NCI-H1436 (cell line): ENCODE results near the gene AGAP1.

ENCODE experiments used
- DNase-seq: peaks from one replicate; lab custom pipeline; 2025; lab: John Stamatoyannopoulos, UW

Gene AGAP1

DNA sequence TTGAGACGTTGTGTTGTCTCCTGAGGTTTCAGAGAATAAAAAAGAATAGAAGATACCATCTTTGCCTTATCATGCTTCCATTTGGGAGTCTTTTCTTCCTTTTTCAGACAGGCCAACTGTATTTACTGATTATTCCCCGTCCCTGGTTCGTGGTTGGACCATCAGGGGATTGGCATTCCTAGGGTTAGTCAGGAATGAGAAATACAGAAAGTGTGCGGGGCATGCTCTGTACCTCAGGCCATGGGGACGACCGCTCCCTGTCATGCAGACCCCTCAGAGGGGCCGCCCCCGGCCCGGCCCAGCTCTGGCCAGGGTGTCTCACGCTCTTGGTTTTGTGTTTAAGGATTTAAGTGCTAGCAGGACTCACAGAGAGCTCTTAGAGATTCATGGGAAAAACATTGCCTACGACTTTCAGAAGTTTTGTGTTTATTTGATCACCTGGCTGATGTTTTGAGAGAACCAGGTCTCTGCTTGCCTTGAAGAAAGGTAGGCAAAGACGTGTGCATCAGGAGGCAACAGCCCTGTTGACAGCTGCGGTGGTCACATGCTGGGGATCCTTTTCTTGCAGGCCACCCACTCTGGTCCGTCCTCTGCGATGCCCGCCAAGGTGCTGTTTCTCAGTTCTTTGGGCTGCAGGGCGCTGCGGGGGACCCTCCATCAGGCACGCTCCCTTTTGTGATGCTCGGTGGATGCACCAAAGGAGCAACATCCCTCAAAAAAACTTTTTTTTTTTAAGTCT lies 317.8 kb downstream of the AGAP1 start:
- no peak for DNase-seq

DNA sequence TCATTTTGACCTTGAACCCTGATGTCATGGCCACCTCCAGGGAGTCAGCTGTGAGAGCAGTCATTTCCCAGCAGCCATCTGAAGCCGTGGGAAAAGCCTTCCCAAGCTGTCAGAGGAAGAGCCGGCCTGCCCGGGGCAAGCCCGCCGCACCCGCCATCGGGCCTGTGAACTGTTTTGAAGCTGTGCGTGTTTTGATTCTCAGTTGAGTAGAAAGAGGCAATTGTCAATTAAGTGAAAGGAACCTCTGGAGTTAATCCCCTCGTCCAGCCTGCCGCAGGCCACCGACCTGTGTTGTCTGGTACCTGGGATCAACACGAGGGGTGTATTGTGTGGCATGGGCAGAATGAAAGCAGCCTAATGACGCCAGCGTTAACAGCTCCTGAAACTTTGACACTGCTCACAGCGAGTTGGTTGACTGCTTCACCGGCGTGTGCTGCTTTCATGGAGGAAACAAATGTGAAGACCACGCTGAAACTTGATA lies 318.4 kb downstream of the AGAP1 start:
- no peak for DNase-seq

DNA sequence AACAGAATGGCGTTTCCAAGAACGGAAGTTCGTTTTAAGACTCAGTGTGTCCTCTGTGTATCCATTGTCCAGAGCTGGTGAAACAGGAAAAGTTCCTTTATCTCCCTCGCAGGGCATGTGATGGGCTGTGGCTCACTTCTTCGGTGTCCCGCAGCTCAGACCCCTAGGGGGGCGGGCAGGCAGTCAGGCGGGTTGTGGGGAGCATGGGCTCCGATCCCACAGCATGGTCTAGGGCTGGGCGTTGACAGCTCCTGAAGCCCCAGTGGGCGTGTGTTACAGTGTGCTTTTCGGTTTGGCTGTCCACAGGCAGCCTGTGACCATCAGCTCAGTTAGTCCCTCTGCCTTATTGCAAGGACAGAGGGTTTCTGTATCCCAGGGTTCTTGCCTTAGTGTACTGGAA lies 319.6 kb downstream of the AGAP1 start:
- no peak for DNase-seq

DNA sequence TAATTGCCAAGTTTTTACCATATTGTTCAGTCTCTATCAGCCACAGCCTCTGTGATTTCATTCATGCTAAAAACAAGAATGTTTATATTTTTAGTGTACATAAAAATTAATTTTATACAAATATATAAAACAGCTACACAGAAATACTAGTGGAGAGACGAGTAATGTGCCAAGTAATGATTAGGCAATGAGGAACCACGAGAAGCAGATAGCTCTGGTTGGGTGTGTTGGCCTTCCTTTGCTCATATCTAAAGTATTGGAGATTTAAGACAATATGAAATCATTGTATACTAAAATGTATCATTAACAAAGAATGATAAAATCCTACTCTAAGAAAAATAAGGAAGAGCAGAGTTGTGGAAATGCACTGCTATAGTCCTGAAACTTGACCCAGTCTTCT lies 326.7 kb downstream of the AGAP1 start:
- no peak for DNase-seq

DNA sequence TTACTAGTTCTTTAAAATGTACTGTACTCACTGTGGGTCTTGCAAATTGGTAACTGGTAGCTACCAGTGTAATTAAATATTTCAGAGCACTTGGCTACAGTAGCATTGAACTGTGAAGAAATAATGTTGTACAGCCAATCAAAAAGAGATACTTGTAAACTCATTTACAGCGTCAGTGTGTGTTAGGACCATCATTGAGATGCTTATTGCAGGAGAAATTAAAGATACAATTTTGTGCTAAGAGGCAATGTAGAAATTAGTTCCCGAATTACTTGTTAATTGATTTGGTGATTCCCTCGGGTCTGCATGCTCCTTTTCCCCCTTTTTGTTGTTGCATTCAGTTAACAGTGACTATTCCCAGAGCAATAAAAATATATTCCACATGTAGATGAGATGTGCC lies 330.5 kb downstream of the AGAP1 start:
- no peak for DNase-seq

DNA sequence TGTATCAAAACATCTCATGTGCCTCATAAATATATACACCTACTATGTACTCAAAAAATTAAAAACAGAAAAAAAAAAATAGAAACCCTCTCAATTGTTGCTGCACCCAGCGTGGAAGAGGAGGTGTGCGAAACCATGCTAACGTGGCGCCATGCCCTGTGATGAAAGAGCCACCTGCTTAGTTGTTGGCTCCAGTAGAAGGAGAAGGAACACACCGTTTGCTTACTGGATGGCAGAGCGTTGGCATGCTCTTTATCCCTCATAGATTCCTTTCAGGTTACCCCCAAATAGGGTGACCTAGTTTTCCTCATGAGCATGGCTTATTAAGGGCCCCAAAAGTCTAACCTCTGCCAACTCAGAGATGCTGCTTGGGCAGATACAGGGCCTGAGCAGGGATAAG lies 332.1 kb downstream of the AGAP1 start:
- DNase-seq = no peak

DNA sequence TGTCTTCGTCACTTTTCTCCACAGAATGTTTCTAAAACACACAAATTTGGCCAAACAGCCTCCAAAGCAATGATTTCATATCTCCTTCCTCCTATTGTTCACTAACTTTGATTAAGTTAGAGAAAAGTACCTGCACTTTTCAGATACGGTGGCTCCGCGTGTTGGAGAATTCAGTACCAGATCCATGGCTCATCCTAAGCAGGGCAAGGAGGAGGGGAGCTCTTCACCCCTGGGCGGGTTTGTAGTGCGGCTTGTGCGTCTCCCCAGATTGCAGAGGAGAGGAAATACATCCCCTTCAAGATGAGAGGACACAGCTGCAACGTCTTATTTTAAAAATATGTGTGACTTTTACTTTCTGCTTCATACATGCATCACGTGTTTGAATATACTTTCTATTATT lies 333.0 kb downstream of the AGAP1 start:
- no peak for DNase-seq

DNA sequence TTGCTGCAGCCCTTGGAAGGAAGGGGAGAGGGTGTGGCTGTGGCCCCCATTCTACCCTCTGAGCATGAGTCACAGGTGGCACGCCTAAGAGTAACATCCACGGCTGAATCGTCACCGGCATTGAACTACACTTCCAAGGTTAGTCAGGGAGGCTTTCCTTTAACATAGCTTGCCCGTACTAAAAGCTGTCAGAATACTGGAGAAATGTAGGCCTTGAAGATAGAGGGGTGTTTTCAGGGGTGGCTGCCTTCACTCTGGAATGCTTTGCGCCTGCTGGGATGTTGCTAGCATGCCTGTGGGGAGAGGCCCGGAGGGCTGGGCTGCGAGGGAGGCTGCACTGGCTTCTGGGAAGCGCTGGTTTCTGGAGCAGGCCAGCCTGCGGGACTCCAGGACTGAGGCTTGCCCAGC lies 333.7 kb downstream of the AGAP1 start:
- DNase-seq = no peak

DNA sequence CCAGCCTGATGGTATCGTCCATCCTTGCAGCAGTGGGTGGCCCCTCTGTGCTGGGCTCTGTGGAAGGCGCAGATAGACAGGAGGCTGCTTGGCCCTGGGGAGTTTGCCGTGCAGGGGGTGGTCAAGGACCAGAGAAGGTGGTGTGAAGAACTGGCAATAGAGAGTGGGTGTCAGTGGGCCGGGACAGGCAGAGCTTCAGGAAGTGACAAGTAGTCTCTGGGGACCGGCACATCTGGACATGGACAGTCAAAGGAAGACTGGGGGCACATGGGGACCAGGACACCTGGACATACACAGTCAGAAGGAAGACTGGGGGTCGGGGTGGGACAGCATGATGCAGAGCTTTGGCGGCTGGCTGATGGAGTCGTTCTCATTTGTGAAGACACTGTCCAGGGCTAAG lies 335.9 kb downstream of the AGAP1 start:
- no peak for DNase-seq

DNA sequence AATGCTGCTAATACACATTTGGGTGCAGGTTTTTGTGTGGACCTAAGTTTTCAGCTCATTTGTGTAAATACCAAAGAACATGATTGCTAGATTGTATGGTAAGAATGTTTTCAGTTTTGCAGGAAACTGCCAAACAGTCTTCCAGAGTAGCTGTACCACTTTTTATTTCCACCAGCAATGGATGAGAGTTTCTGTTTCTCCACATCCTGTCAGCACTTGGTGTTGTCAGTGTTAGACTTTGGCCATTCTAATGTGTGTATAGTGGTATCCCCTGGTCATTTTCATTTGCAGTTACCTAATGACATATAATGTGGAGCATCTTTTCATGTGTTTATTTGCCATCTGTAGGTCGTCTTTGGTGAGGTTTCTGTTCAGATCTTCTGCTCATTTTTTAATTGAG lies 337.9 kb downstream of the AGAP1 start:
- DNase-seq = no peak

DNA sequence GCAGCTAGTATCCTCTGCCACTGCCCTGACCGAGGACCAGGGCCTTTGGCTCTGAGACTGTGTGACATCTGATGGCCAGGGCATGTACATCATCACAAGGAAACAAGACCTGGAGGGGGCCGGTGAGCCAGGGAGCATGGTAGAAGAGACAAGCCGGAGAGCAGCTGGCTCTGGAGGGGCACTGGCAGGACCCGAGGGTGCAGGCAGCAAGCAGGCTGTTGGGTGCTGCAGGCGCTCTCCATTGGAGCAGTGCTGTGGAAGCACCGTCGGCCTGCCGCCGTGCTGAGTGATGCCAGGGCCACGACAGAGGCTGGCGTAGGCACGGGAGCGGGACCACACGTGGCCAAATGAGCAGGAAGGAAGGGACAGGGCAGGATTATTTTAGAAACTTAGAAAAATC lies 339.1 kb downstream of the AGAP1 start:
- no peak for DNase-seq

DNA sequence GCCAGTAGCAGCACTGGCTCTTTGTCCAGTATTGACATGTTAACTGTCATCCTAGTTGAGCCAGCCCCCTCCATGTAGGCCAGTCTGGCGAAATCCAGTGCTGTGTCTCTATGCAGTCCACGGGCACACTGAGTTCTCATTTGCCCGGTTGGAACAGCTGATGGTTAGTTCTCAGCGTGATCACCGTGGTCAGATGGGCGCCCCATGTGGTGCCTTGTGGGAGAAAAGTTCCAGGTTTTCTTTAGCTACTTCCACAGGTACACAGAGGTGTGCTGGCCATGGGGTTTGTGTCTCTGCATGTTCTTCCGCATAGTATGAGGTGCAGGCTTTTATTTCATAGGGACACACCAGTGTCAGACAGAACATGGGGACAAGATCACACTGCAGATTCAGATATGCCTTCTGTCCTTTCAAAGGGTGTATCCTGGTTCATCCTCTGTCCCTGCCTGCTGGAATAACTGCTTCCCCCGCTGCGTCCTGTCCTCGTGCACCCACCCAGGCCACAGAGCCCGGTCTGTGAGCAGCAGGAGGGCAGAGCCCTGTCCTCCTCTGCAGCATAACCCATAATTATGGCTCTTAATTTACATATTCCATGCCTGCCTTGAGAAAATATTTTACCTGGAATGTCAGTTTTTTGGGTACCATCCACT lies 340.3 kb downstream of the AGAP1 start:
- DNase-seq = no peak

DNA sequence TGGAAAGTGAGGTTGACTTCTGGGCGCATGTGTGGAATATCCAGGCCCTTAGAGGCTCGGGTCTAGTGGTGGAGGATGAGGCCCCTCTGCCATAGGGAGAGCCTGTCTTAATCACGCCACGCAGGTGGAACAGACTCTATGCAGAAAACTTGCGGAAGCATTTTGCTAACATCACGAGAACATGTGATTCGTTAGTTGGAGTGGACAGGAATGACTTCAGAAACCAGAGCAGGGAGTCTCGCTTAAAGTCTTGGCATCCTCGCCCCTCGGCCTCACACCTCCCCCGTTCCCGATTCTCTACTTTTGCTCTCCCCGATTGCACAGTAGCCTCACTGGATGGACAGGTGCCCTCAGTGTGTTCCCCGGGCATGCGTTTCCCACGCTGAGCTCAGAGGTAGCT lies 340.9 kb downstream of the AGAP1 start:
- DNase-seq = no peak

DNA sequence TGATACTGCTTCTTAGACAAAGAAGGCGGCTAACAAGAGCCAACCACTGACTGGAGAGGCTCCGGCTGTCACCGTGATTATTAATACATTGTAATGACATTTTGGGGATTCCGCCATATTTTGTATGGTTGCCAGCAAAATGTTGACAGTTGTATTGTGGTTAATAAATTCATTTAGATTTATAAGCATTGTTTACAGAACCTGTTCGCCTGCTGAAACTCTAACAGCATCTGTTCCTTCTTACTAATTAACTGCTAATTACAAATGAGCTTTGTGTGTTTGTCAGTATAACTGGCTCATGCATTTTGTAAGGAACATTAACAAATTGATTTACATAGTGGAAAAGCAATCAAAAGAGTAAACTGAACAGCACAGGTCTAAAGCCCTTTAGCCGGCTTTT lies 342.0 kb downstream of the AGAP1 start:
- DNase-seq = no peak

DNA sequence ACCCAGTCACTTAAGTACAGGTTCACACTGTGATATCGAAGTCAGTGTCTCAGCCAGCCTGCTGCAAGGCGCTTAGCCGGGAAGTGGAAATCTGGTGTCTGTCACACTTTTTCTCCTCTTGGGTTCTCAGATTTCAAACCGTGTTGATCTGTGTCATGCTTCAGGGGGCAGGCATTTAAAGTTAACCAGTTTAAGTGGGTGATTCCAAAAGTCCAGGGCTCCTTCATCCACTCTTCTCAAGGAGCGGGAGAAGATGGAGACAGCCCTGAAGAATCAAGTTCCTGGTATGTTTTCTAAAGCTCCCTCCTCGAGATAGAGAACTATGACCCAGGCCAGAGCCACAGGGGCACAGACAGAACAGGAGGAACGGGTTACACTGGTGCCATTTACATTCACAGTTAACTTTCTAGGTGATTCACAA lies 342.7 kb downstream of the AGAP1 start:
- DNase-seq = no peak

DNA sequence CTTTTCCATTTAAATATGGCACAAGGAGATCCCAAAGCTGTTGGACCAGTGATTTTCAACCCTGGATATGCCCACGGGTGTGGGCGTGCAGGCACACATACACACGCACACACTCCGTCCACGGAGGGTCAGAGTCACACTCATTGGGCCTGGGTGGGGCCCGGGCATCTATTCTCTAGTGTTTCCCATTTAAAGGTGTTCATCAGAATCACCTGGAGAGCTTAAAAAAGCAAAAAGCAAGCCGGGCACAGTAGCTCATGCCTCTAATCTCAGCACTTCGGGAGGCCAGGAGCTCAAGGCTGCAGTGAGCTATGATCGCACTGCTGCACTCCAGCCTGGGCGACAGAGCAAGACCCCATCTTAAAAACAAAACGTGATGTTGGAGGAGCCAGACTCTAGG lies 345.4 kb downstream of the AGAP1 start:
- no peak for DNase-seq

DNA sequence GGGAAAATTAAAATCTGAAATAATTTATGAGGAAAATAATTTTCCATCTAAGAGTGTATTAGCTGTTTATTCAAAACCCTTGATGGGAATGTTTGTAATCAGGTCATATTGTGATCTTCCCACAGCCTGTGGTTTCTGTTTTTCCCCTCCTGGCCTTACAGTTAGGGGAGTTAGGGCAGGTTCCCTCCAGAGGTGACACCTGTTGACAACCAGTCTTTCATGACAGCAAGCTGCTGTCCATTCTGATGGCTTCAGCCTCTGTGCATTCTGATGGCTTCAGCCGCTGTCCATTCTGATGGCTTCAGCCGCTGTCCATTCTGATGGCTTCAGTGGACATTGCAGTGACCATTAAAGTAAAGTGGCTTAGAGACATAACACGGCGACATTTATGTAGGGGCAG lies 346.1 kb downstream of the AGAP1 start:
- no peak for DNase-seq

DNA sequence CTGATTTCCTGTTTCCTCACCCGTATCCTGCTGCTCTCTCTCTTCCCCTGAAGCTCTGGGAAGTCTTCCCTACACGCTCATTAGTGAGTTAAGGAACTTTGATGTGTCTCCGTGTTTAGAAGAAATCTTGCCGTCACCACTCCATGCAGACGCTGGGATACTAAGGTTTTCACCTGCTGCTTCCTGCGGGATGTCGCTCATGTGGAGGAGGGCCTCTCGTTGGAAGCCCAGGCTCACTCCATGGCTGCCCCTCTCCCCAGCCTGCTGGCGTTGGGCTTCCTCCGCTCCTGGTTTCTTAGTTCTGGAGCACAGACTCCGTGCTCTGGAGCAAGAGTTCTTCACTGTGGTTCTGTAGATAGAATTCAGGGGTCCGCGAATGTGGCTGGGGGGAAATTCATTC lies 348.0 kb downstream of the AGAP1 start:
- DNase-seq = no peak

DNA sequence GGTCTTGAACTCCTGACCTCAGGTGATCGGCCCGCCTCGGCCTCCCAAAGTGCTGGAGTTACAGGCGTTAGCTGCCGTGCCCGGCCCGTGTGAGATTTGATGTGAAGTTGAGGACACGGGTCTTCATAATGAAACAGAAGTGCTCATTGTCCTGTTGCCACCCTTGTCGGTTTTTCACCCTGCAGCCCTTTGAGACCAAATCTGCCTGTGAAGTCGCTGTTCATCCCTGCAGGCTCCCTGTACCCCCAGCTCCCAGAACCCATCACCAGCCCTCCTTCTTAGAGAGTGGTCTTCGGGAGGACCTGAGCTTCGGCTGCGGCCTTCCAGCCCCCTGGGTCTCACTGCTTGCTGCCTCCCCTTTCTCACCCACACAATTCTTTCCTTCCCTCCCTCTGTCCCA lies 349.1 kb downstream of the AGAP1 start:
- no peak for DNase-seq

DNA sequence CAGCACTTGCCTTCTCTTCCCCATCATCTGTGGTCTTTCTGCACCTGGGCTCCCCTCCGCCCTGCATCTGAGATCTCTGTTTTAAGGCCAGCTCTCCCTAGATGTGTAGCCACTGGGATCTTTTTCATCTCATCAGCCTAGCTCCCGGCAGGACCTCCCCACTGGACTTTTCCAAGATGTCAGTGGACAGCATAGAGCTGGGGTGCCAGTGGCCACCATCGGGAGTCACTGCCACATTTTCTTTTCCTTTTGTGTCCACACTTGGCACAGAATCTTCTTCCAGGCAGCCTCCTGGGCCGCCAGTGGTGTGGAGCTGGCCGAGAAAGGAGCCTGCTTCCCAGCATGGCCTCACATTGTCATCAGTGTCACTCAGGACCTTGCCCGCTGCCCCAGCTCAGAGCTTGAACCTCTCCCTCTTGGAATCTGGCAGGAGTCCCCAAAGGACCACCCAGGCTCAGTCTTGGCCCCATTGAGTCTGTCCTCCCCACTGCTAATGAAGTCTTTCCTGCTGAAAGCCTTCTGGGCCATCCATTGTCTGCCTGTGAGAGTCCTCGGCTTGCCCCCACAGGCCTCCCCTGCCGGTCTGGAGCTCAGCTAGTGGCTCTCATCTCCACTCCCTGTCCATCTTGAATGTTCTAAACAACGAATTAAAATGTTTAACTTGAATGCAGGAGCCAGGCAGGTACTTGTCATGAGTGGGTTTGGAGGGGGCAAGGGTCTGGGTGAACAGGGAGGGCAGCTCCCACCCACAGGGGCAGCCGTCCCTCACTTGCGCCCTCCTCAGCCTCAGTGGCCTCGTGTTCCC lies 349.9 kb downstream of the AGAP1 start:
- no peak for DNase-seq

DNA sequence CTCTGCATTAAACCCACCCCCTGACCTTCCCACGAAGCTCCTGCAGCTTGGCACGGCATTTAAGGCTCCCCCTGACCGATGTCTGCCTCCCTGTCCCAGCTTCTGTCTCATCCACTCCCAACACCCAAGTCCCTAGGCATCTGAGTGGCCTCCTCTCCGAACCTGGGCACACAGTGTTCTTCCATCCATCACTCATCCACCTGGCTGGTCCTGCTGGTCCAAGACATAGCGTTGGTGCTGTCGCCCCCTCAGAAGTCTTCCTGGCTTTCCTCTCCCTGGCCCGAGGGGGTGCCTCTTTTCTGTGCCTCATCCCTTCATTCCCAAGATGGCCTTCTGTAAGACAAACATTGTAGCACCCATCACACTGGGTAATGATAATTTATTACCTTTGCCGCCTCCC lies 350.7 kb downstream of the AGAP1 start:
- DNase-seq = no peak

DNA sequence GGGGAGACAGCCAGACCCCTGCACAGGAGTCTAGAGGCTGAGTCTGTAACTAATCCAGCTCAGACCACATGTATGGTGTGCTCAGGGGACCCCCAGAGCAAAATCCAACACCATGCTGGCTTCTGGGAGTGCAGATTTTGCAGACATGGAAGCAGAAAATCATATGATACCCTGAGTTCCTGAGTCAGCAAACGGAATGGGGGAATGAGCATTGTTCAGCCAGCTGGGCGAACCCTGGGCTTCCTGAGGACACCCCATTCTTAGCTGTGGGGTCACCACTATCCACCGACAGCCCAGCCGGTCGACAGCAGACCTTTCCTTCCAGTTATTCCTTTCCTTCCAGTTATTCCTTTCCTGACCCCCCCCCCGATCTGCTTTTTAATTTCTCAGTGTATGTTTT lies 351.4 kb downstream of the AGAP1 start:
- no peak for DNase-seq

DNA sequence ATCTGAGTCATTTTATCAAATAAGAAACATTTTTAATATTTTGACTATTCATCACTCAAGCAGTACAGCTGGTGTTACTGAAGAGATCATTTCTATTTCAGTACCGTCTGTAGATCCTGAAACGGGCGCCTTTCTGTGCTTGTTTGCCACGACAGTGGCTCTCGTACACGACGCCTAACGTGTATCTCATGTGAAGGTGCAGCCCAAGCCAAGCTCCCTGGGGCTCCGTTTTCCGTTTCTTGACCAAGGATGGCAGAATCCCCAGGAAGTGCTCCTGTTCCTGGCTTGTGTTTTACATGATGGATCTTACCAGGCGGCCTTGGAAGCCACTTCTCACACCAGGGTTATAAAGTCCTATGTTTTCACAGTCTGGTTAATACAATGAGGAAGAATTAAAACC lies 353.7 kb downstream of the AGAP1 start:
- DNase-seq = no peak
